Occipital lobe (tissue), 2 donors: ENCODE results near the gene MTUS2. TPM values are rescaled to one million over a fixed set of nuclear protein-coding genes. Genes with fewer than 3 reads are reported as not detected.
A peak's percentile ranks its signal among the peaks of the same experiment; 100 is the strongest.

ENCODE experiments used
- DNase-seq: peaks from one replicate; lab custom pipeline; 2025; lab: John Stamatoyannopoulos, UW
- total RNA-seq: library from RNA; depleted of rRNA; stranded (reverse); fragments of >200 nt; gene quantifications from one replicate; pipeline ENCODE4 v1.2.3, GENCODE V29; 2014

The MTUS2 gene
- total RNA-seq, 1 donor from 2014 or later = 3.6 TPM

DNA sequence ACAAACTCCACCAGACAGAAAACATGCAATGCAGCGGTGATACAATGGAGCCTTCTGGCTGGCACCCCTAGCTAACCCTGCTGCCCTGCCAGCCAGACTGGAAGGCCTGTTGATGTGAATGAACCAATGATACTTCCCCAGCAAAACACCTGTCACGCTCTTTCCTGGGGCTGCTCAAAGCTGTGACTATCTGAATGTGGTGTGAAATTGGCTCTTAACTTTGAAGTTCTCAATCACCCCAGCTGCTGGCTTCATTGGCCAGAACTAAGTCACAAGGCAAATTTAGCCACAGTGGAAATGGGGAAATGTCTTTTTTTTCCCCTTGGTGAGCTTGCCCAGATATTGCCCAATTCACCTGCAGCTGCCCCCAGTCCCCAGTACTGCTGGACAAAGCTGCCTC is 628.0 kb downstream of the MTUS2 start:
- no peak for DNase-seq

DNA sequence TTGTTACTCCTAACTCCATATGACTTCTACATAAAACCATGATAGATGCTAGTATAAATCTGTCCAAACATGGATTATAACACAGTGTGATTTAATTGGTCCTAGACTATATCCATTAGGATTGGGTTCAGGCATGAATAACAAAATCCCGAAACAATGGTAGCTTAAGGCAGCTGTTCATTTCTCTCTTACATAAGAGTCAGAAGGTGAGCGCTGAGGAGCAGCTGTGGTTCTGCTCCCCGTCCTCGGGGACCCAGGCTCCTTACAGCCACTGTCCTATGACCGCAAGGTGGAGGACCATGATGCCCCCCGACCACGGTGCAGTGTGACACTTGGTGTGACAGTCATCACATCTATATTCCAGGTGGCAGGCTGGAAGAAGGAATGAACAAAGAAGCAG is 629.6 kb downstream of the MTUS2 start:
- DNase-seq = no peak

DNA sequence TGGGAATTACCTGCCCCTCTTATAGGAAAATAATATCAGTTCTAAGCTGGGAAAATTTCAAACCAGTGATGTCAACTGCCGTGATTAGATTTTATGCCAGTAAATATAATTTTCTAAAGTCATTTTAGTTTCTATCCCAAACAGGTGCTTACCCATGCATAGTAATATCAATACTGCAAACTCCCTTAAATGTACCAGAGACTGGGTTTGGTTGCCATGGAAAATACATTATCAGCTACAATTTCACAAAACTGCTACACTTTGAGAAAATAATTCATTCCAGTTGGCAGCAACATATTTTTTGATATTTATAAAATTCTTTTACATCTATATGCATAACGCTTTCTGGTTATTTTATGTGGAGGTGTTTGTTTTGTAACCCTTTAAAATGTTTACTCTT is 631.8 kb downstream of the MTUS2 start:
- DNase-seq = no peak

DNA sequence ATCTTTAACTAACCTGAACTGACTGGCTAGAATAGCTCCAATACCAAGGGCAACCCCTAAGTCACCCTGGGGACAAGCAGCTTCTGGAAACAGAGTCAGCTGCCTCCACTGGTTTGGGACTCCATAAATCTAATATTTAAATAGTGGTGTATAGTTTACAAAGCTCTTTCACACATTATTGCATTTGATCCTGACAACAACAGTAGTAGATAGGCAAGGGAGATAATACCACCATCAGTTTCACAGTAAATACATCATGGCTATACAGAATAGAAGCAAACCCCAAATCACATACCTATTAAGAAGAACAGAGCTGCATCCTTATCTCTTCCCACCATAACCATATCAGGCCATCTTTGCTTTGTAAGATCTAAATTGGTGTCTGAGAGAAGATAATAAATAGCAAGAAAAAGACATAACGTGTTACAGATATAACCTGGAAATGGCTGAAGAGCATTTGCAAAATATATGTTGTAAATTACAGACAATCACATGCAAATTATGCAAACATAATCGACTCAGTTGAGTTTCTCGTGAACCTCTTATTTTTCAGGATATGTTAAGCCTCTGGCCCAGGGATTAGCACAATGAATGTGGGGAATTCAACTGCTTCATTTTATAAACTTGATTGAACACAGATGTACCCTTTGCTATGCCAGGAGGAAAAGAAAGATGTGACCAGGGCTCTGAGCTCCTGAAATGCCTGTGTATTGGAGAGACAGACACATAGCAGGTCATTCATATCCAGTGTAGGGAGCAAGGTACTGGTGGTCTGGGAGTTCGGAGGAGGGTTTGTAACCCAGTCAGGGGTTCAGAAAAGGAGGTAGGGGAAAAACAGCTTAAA is 632.9 kb downstream of the MTUS2 start:
- DNase-seq = no peak

DNA sequence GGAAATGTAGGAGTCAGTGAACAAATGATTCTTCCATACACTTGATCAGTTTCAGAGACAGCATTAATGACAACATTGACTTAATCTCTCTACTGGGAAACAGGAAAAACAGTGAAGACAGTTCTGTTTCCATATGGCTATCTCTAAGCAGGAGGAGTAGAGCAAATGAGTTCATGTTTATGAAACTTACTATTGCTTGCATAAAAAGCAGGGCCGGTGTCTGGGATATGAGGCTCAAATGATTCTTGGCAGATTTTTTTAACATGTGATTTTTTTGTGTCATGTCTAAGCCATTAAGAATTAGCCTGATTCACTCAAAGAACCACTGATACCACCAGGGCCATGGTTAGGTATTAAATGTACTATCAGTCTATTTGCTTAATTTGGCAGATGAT is 633.5 kb downstream of the MTUS2 start:
- no peak for DNase-seq

DNA sequence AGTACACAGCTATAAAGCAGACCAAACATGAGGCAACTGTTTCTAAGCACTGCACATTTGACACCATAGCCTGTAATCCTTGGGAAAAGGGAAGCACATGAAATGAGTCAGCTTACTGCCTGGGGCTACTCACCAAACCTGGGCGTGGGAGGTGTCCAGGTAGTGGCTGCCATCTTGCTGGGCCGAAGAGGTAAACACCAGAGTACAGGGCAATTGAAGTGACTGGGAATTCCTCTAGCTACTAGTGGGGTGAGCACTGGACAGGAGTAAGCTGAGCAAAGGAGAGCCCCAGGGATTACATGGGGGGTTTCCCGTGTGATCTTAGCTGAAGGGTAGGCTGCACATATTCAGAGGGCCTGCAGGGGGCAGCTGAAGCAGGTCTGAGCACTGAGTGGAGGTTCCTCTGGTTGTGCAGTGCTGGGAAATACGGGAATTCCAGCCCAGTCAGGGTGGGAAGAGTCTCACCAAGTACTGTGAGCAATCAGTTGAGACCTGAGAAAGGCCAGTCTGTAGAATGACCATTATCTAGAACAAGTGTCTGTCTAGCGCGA is 634.9 kb downstream of the MTUS2 start:
- DNase-seq = no peak

DNA sequence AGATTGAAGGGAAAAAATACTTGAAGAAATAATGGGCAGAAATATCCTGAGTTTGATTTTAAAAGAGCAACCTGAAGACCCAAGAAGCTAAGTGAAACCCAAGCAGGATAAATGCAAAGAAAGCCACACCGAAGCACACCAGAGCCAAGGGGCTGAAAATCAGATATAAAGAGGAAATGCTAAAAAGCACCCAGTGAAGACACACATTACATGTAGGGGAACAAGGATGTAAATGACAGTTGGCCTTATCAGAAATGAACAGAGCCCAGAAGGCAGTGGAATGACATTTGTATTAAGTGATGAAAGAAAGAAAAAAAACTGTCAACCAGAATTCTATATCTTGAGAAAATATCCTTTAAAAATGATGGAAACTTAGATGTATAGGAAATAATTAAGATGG is 636.3 kb downstream of the MTUS2 start:
- no peak for DNase-seq

DNA sequence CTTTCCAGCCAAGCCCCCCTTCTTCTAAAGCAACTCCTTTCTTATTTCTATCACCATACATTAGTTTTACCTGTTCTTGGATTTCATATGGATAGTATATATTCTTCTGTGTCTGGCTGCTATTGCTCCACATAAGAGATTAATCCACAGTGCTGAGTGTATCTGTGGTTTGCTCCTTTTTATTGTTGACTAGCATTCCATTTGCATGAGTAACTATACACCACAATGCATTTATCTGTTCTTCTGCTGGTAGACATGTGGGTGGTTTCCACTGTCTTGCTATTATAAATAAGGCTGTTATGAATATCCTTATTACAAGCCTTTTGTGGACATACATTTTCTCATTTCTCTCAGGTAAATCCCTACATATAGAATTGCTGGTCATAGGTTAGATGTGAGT is 637.2 kb downstream of the MTUS2 start:
- DNase-seq = no peak

DNA sequence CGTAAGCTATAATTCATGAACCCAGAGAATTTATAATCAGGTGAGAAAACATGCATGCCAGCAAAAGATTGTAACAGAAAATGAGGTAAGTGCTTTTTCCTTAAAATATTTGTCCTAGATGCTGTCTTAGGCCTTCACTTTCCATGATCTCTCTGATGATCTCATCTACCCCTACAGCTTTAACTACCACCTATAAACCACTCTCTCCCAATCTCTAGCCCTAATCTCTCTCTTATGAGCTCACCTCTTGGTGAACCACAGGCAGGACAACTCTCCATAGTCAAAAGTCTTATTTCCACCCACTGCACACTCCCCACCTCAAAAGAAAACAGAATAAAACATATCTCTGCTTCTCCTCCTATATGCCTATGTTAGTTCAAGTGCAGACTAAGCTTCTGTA is 638.3 kb downstream of the MTUS2 start:
- DNase-seq = no peak

DNA sequence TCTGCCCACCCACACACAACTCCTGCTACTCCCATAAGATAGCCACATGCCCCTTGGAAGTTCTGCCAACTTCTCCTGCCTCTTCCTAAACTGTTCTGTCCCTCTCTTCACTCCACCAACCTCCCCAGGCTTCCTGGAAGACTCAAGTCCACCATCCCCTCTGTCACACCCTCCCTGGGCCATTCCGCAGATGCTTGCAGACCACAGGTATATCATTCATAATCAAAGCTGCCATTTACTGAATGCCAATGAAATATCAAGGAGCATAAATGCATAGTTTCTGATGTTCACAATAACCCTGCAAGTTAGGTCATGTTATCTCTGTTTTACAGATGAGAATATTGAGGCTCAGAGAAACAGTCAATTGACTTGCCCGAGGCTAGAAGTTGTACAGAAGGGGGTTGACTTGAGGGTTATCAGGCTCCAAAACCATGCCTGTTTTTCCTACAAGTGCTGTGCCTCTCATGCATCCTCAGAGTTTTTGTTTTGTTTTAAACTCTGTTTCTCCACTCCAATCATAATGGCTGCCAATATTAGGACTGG is 639.7 kb downstream of the MTUS2 start:
- DNase-seq = no peak

DNA sequence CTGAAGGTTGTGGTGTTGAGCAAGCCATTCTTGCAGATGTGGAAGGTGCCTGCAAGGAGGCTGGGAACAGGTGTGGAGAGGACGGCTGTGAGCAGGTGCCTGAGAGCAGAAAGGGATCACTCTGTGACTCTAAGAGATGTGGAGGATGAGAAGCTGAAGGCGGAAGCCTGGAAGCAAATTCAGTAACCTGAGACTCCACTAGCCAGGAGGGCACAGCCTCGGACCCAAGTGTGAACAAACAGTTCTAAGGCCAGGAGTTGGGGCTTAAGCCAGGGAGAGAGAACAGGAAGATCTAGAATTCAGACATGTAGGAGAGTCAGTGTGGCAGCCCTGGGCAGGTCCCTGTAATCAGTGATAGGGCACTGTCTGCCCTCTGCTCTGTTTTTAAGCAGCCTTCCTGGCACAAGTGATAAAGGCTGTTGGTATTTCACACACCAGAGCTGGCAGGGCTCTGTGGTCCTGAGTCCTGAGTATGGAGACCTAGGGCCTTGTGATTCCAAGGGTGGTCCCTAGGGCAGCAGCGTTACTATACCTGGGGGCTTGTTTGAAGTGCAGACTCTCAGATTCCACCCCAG is 644.1 kb downstream of the MTUS2 start:
- DNase-seq = no peak

DNA sequence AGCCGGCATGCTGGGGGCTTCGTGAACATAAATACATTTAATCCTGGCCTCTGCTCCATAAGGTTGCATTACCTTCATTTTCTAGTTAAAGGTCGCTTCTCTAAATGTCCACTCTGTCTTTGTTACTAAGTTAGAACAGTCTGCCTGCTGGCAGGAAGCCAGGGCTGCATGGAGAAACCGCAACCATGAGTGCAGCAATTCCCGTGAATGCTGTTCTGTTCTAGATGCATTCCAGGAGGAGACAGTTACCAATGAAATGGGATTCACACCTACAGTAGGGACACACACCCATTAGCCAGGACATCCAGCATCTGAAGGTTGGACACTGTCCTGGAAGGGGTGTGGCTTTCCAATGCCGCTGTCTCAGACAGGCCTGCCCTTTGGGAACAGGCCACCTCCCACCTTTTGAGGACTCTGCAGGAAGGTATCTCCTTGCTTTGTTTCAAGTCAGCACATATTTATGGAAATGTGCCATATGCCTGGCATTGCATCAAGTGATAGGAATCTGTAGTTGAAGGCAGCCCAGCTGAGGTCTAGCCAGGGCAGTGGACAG is 645.7 kb downstream of the MTUS2 start:
- no peak for DNase-seq

DNA sequence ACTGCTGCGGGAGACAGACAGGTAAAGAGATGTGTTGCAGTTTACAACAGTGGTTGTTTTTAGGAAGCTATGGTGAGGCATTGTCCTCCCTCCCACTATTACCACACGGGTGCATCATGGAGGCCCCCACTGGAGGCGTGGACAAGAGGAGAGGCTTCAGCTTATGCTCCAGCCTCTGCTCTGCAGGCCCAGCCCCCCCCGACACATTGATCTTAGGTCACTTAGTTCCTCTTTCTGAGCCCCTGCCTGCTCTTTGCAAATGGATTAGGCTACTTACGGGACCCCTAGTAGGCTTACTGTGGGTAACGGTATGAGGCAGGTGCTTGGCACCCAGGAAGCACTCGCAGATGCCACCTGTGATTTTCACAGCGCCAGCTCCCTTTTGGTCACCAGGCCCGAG is 651.4 kb downstream of the MTUS2 start:
- DNase-seq = no peak

DNA sequence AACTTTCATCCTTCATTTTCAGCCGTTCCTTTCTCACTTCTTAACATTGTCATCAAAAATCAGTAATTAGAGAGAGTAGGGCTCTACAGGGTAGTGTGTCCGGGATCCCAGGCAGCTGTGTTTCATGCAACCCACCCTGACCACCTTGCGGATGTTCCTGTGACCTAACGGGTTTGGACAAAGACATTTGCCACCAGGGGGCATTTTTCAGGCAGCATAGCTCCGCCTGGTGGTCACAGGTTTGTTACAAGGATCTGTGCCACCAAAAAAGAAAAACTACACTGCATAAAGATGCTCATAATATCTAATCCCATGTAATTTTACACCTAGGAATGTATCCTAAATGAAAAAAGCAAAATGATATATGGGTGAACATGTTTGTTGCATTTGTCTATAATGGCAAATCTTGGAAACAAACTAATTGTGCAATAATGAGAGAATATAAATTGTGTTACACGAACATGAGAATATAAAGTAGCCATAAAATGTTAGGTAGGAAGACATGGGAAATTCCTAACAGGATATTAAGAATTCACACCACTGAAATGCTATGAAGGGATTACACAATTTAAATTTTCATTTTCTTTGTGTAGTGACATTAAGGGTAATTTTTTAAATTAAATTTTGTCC is 652.3 kb downstream of the MTUS2 start:
- no peak for DNase-seq

DNA sequence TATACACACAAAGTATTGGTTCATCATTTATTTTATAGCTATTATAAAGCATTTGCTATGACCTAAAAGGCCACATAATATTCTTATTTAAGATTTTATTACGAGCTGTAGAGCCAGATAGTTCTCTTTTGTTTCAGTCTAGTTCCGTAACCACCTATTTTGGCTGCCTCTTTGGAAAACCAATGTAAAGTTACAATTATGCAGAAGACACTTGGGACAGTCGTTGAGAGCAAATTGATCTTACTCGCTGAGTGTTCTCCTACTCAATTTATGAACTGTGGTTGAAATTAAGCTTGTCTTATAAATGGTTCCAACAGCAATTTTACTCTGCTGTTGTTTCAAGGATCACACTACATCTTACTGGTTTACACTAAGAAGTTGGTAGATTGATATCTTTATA is 653.0 kb downstream of the MTUS2 start:
- DNase-seq = no peak

DNA sequence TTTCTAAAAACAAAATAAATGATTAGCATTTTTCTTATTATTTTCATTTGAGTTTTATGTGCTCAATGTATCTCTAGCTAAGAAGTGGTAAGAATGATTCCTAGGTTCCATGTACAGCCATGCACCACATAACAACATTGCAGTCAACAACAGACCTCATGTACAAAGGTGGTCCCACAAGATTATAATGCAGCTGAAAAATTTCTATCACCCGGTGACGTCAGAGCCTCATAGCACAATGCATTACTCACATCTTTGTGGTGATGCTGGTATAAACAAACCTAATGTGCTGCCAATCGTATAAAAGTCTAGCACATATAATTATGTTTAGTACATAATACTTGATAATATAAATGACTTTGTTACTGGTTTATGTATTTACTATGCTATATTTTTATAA is 654.9 kb downstream of the MTUS2 start:
- DNase-seq = no peak

DNA sequence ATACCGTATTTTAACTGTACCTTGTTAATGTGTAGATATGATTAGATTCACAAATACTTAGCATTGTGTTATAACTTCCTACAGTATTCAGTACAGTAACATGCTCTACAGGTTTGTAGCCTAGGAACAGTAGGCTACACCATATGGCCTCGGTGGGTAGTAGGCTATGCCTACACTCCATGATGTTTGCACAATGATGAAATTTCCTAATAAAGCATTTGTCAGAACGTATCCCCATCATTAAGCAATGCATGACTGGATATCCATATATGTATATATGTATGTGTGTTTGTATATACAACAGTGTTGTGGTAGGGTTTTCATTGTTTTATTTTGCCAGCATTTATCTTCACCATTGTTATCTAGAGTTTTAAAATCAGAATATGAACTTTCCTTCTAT is 655.9 kb downstream of the MTUS2 start:
- DNase-seq = no peak

DNA sequence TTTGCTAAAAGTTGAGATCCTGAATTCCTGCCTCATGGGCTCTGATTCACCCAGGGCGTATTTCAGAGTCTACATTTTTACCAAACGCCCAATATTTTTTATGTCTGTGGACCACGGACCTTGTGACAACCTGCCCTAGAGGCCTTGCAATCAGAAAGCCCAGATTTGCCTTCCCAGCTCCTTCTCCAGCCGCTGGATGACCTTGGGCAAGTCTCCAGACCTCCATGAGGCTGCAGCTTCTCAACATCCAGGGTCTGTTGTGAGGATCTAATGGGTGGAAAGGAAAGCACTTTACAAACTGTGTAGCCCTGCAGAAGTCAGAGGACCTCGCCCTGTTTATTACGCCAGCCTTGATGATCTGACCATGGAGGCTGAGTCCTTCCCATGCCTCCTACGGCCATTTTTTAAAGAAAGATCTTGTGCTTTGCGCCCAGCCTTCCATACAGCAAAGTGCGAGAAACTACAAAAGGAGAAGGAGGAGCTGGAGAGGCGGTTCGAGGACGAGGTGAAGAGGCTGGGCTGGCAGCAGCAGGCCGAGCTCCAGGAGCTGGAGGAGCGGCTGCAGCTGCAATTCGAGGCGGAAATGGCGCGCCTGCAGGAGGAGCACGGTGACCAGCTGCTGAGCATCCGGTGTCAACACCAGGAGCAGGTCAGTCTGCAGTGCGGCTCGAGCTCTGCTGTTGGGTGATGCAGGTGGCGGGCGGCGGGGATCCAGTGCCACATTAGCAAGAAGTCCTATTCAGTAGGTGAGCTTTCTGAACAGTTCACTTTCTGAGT is 659.8 kb downstream of the MTUS2 start:
- DNase-seq = no peak

DNA sequence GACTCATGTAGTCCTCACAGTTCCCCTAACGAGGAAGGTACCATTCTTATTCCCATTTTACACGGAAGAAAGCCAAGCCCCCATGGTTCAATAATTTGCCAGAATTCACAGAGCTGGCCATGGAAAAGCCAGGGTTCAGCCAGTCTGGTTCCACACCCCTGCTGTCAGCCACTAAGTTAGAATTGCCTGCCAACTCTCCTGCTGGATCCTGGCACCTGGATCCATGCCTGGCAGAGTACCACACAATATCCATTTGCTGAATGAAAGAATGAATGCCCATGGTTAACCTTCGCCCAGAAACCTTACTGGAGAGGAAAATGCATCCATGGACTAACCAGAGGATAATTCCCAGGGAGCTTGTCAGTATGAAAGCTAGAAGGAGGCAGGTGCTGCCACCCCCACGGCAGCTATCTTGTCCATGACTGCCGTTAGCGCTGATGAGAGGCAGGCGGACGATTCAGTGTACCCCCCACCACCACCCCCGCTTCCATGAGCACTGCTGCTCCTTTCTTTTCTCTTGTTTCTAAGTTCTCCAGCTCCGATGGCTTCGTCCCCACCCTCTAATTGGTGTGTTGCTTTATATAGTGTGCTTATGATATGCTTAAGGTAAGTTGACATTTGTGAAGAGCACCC is 660.9 kb downstream of the MTUS2 start:
- peak; percentile 5 for DNase-seq

DNA sequence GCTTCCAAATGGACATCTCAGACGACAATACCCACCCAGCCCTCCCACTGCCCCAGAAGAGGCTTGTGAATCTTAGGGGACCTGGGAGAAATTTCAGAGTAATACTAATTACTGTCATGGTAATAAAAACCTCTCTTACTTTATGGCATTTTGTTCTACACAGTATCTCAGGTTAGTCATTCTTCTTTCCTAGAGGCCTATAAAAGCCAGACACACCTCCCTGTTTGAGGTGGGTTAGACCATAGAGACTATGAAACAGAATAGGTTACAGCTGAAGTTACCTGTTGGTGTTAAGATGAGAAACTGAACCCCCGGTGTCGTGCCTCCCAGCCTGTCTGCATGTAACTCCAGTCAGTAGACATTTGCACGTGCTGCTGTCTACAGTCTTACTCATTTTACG is 661.5 kb downstream of the MTUS2 start:
- DNase-seq = no peak

DNA sequence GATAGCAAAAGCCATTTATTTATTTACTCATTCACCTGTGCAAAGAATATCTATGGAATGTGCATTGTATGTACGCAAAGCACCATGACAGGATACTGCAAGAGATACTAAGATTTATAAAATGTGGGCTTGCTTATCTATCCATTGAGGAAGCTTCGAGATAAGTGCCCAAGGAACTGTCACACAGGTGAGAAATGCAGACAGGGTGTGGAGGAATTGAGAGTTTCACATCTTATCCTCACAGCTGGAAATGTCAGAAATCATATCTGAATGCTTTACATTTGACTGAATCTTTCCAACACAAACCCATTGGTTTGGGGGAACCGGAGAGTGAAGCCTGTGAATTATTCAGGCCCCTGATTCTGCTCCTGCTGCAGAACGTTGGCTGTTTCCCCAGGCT is 662.4 kb downstream of the MTUS2 start:
- no peak for DNase-seq
